ENCODE measurements around the gene DLGAP1. TPM values are rescaled to one million over a fixed set of nuclear protein-coding genes. Genes with fewer than 3 reads are reported as not detected.

The DLGAP1 gene
- total and polyA plus RNA-seq, 4 donors = 0.06 to 1.2 (median 0.17) TPM; not detected in 1

DNA sequence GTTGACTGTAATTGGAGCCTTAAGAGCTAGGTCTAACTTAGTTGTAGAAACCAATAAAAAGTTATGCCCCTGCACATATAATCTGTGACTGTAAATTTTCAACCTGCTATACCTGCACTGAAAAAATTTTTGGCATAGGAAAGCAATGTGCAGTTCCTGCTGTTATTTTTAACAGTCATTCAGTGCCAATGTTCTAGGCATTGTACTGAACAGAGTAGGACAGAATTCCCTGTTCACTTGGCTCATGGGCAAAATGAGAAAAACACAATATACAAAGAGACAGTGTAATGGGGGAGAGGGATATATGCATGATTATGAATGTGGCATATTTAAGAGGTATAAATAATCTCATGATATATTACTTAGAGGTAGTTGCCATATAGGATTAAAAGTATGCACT lies 547.2 kb downstream of the DLGAP1 start:
- H3K27ac ChIP-seq (ENCODE audit: low read depth in 1 of 2, low read length in 2 of 2) = no peak overlapping the region
- TF ChIP-seq JUND (IDR thresholded peaks at IDR 0.05) (no peak), RAD21 (IDR thresholded peaks at IDR 0.05) (no peak), HNF4A (conservative IDR thresholded peaks at IDR 0.05) (no peak), FOXA1 (IDR thresholded peaks at IDR 0.05) (no peak), ATF3 (IDR thresholded peaks at IDR 0.05) (no peak), HNF4G (IDR thresholded peaks at IDR 0.05) (no peak), EGR1 (IDR thresholded peaks at IDR 0.05; ENCODE audit: low read depth in 2 of 2) (no peak), GABPA (IDR thresholded peaks at IDR 0.05 in 1 of 2, conservative IDR thresholded peaks at IDR 0.05 in 1 of 2) (no peak)
- H3K9me3 ChIP-seq (ENCODE audit: control insufficient read depth in 4 of 4, low read length in 3 of 4) = no peaks in the 10 kb centered on the region
- no peak overlapping the region for H3K9ac ChIP-seq (ENCODE audit: low read depth in 1 of 2, low read length in 2 of 2)
- H3K36me3 ChIP-seq (ENCODE audit: control insufficient read depth in 4 of 4, insufficient read depth in 3 of 4, low read depth in 1 of 4, low read length in 3 of 4) = no peaks in the 10 kb centered on the region
- H3K4me3 ChIP-seq (ENCODE audit: low read depth in 1 of 3, low read length in 3 of 3) = no peak overlapping the region
- DNase-seq (ENCODE audit: low spot score) = no peak
- H3K4me1 ChIP-seq (ENCODE audit: control insufficient read depth in 4 of 4, insufficient read depth in 4 of 4, low read length in 3 of 4) = no peaks in the 10 kb centered on the region
- H3K27me3 ChIP-seq (ENCODE audit: control insufficient read depth in 4 of 4, insufficient read depth in 4 of 4, low read length in 3 of 4) = no peaks in the 10 kb centered on the region

DNA sequence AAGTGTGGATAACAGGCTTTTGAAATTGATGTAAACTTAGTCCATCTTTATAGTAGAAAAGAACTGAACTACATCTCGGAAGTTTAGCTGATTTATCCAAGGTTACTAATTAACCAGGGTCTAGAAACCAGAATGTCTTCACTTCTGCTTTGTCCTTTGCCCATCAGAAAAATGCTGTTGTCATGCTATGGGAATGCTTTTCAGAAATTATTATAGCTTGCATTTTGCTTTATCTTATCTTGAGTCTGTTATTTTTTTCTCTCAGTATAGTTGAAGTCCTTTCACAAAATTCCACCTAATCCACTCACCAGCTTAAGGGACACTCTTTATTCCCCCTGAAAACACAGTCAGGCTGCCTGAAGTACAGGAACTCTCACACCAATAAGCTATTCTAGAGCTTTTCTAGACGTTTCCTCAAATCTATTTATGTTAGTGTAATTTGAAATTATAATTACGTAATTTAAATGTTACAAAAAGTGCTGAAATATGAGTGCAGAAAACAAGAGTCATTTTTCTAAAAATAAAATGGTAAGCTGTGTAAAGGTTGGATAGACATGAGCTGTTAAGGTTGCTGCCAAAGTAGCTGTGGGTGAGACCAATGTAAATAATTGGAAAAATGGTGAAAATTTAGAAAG lies 548.9 kb downstream of the DLGAP1 start:
- Histone ChIP-seq H3K36me3 (ENCODE audit: control insufficient read depth in 4 of 4, insufficient read depth in 3 of 4, low read depth in 1 of 4, low read length in 3 of 4) (no peaks in the 10 kb centered on the region), H3K27ac (ENCODE audit: low read depth in 1 of 2, low read length in 2 of 2) (no peak overlapping the region), H3K27me3 (ENCODE audit: control insufficient read depth in 4 of 4, insufficient read depth in 4 of 4, low read length in 3 of 4) (no peaks in the 10 kb centered on the region), H3K9ac (ENCODE audit: low read depth in 1 of 2, low read length in 2 of 2) (no peak overlapping the region), H3K4me1 (ENCODE audit: control insufficient read depth in 4 of 4, insufficient read depth in 4 of 4, low read length in 3 of 4) (no peaks in the 10 kb centered on the region), H3K9me3 (ENCODE audit: control insufficient read depth in 4 of 4, low read length in 3 of 4) (no peaks in the 10 kb centered on the region), H3K4me3 (ENCODE audit: low read depth in 1 of 3, low read length in 3 of 3) (no peak overlapping the region)
- 33% methylated on average over 3 of the region's 3 CpGs for WGBS
- no peak for DNase-seq (ENCODE audit: low spot score)
- TF ChIP-seq, protein P1, sequence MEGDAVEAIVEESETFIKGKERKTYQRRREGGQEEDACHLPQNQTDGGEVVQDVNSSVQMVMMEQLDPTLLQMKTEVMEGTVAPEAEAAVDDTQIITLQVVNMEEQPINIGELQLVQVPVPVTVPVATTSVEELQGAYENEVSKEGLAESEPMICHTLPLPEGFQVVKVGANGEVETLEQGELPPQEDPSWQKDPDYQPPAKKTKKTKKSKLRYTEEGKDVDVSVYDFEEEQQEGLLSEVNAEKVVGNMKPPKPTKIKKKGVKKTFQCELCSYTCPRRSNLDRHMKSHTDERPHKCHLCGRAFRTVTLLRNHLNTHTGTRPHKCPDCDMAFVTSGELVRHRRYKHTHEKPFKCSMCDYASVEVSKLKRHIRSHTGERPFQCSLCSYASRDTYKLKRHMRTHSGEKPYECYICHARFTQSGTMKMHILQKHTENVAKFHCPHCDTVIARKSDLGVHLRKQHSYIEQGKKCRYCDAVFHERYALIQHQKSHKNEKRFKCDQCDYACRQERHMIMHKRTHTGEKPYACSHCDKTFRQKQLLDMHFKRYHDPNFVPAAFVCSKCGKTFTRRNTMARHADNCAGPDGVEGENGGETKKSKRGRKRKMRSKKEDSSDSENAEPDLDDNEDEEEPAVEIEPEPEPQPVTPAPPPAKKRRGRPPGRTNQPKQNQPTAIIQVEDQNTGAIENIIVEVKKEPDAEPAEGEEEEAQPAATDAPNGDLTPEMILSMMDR (IDR thresholded peaks at IDR 0.05; ENCODE audit: low read depth, low read length, missing input control) = no peak
- TF ChIP-seq, protein P2, sequence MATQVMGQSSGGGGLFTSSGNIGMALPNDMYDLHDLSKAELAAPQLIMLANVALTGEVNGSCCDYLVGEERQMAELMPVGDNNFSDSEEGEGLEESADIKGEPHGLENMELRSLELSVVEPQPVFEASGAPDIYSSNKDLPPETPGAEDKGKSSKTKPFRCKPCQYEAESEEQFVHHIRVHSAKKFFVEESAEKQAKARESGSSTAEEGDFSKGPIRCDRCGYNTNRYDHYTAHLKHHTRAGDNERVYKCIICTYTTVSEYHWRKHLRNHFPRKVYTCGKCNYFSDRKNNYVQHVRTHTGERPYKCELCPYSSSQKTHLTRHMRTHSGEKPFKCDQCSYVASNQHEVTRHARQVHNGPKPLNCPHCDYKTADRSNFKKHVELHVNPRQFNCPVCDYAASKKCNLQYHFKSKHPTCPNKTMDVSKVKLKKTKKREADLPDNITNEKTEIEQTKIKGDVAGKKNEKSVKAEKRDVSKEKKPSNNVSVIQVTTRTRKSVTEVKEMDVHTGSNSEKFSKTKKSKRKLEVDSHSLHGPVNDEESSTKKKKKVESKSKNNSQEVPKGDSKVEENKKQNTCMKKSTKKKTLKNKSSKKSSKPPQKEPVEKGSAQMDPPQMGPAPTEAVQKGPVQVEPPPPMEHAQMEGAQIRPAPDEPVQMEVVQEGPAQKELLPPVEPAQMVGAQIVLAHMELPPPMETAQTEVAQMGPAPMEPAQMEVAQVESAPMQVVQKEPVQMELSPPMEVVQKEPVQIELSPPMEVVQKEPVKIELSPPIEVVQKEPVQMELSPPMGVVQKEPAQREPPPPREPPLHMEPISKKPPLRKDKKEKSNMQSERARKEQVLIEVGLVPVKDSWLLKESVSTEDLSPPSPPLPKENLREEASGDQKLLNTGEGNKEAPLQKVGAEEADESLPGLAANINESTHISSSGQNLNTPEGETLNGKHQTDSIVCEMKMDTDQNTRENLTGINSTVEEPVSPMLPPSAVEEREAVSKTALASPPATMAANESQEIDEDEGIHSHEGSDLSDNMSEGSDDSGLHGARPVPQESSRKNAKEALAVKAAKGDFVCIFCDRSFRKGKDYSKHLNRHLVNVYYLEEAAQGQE (IDR thresholded peaks at IDR 0.05) = no peak
- TF ChIP-seq HNF4G (IDR thresholded peaks at IDR 0.05) (no peak), SP1 (IDR thresholded peaks at IDR 0.05) (no peak), FOXA2 (IDR thresholded peaks at IDR 0.05) (no peak), HNF4A (conservative IDR thresholded peaks at IDR 0.05) (no peak), GABPA (IDR thresholded peaks at IDR 0.05 in 1 of 2, conservative IDR thresholded peaks at IDR 0.05 in 1 of 2) (no peak), EGR1 (IDR thresholded peaks at IDR 0.05; ENCODE audit: low read depth in 2 of 2) (no peak), YY1 (IDR thresholded peaks at IDR 0.05) (no peak), FOXA1 (IDR thresholded peaks at IDR 0.05) (no peak), ZBTB33 (IDR thresholded peaks at IDR 0.05) (no peak), NR2F2 (IDR thresholded peaks at IDR 0.05) (no peak), MAX (IDR thresholded peaks at IDR 0.05) (no peak)

Measured in liver (tissue), 9 donors.